Glutamatergic neuron (in vitro differentiated cells): ENCODE results near the gene TLR3. TPM values are rescaled to one million over a fixed set of nuclear protein-coding genes. Genes with fewer than 3 reads are reported as not detected.
A peak's percentile ranks its signal among the peaks of the same experiment; 100 is the strongest.

ENCODE experiments used
- DNase-seq: peaks from one replicate; pipeline ENCODE4 v3.0.0; 2022
- H3K27ac Mint-ChIP-seq: one replicate; pipeline ENCODE4 v1.8.0; 2020; ENCODE audit warnings: mild to moderate bottlenecking, mixed read lengths, inconsistent platforms; ENCODE audit not compliant: unreplicated experiment
- H3K27me3 Mint-ChIP-seq: one replicate; pipeline ENCODE4 v1.8.0; 2020; ENCODE audit warnings: mild to moderate bottlenecking, moderate library complexity, mixed read lengths, inconsistent platforms; ENCODE audit not compliant: unreplicated experiment
- H3K36me3 Mint-ChIP-seq: one replicate; pipeline ENCODE4 v1.8.0; 2020; ENCODE audit warnings: mild to moderate bottlenecking, mixed read lengths, inconsistent platforms; ENCODE audit not compliant: unreplicated experiment
- H3K4me1 Mint-ChIP-seq: one replicate; pipeline ENCODE4 v1.8.0; 2020; ENCODE audit warnings: mild to moderate bottlenecking, low read depth, mixed read lengths, inconsistent platforms; ENCODE audit not compliant: unreplicated experiment
- H3K4me3 Mint-ChIP-seq: one replicate; pipeline ENCODE4 v1.8.0; 2020; ENCODE audit warnings: mild to moderate bottlenecking, mixed read lengths, inconsistent platforms; ENCODE audit not compliant: unreplicated experiment
- H3K9me3 Mint-ChIP-seq: one replicate; pipeline ENCODE4 v1.8.0; 2020; ENCODE audit warnings: mild to moderate bottlenecking, moderate library complexity, mixed read lengths, inconsistent platforms; ENCODE audit not compliant: unreplicated experiment
- total RNA-seq: library from RNA; stranded (reverse); fragmentation: NEBNext Ultra II Directional; extraction: Animal tissue kit (Norgen Biotek cat#: 25700); gene quantifications from one replicate; pipeline ENCODE4 v1.2.1, GENCODE V29; 2021; ENCODE audit not compliant: unreplicated experiment
- TF ChIP-seq, protein P1 (sequence below): fragments of 200-600 bp; sonication (generic); IDR thresholded peaks from one replicate; pipeline ENCODE4 v1.5.0; 2021; ENCODE audit not compliant: partially characterized antibody, unreplicated experiment

The TLR3 gene
- total RNA-seq, 1 donor from 2014 or later = not detected

- H3K27me3 Mint-ChIP-seq = peaks cover 2% of the 10 kb centered on the region
- TF ChIP-seq, protein P1, sequence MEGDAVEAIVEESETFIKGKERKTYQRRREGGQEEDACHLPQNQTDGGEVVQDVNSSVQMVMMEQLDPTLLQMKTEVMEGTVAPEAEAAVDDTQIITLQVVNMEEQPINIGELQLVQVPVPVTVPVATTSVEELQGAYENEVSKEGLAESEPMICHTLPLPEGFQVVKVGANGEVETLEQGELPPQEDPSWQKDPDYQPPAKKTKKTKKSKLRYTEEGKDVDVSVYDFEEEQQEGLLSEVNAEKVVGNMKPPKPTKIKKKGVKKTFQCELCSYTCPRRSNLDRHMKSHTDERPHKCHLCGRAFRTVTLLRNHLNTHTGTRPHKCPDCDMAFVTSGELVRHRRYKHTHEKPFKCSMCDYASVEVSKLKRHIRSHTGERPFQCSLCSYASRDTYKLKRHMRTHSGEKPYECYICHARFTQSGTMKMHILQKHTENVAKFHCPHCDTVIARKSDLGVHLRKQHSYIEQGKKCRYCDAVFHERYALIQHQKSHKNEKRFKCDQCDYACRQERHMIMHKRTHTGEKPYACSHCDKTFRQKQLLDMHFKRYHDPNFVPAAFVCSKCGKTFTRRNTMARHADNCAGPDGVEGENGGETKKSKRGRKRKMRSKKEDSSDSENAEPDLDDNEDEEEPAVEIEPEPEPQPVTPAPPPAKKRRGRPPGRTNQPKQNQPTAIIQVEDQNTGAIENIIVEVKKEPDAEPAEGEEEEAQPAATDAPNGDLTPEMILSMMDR = no peak
- no peak for DNase-seq
- H3K4me3 Mint-ChIP-seq = no peak overlapping the region
- no peak overlapping the region for H3K27ac Mint-ChIP-seq
- H3K36me3 Mint-ChIP-seq = no peaks in the 10 kb centered on the region
- no peaks in the 10 kb centered on the region for H3K4me1 Mint-ChIP-seq
- H3K9me3 Mint-ChIP-seq = no peaks in the 10 kb centered on the region
Measured at GRCh38 chr4:186132577-186133242, 63.8 kb downstream of the TLR3 start.

DNA sequence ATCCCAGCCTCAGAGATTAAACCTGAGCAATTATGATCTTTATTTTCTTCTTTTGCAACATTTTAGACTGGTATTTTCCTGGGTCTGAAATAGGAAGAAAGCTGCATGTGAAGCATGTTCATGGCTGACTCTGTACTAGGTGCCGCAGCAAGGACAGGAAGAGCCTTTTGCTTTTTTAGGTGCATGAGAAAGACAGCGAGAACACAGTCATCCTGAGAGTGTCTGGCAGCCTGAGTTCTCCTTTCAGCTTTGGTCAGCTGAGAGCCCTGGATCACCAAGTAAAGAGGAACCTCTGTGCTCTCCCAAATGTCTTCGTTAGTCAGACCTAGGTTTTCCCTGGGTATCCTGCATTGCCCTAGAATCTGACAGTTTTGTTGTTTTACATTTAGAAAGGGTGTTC, 65.3 kb downstream of the TLR3 start:
- Mint-ChIP-seq H3K4me1 (no peaks in the 10 kb centered on the region), H3K27me3 (peaks cover 2% of the 10 kb centered on the region), H3K4me3 (no peak overlapping the region), H3K9me3 (no peaks in the 10 kb centered on the region), H3K36me3 (no peaks in the 10 kb centered on the region), H3K27ac (no peak overlapping the region)
- TF ChIP-seq, protein P1 = no peak
- no peak for DNase-seq

- H3K36me3 Mint-ChIP-seq = no peaks in the 10 kb centered on the region
- peaks cover 2% of the 10 kb centered on the region for H3K27me3 Mint-ChIP-seq
- DNase-seq = no peak
- no peak overlapping the region for H3K27ac Mint-ChIP-seq
- H3K4me1 Mint-ChIP-seq = no peaks in the 10 kb centered on the region
- no peak overlapping the region for H3K4me3 Mint-ChIP-seq
- no peaks in the 10 kb centered on the region for H3K9me3 Mint-ChIP-seq
- TF ChIP-seq, protein P1 = no peak
Measured at GRCh38 chr4:186134861-186135260, 65.9 kb downstream of the TLR3 start.

DNA sequence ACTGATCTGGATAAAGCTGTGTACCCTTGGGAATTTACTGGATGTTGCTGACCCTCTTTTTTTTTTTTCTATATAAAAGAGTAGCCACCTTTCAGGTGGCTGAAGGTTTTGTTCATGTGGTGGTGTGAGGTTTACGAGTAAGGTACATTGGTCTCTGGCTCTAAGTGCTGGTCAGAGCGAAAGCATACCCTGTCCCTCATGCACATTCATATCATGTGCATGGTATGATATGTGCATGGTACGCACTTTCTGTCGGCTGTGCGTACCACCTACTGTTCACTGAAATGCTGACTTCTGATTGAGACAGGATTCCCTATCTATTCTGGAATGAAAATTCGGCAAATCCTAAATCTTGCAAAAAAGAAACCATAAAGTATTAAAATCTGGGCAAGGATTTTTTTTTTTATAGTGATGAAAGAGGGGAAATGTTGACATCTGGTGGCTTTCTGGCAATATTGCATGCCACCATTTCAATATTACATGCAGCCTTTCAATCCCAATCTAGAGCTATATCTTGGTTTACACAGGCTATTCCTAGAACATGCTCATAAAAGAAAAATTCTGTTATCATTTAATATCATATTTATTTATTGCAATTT, 68.3 kb downstream of the TLR3 start:
- TF ChIP-seq, protein P1 = peak; percentile 53
- H3K9me3 Mint-ChIP-seq = no peaks in the 10 kb centered on the region
- no peak overlapping the region for H3K27ac Mint-ChIP-seq
- H3K27me3 Mint-ChIP-seq = peaks cover 2% of the 10 kb centered on the region
- no peaks in the 10 kb centered on the region for H3K4me1 Mint-ChIP-seq
- DNase-seq = no peak
- H3K4me3 Mint-ChIP-seq = no peak overlapping the region
- no peaks in the 10 kb centered on the region for H3K36me3 Mint-ChIP-seq

Other genes with a start within 250 kb of the TLR3 start
- 6.8 TPM for gene FAM149A, start 35.5 kb downstream of the TLR3 start, total RNA-seq
- 10.0 TPM for gene CYP4V2, start 122.4 kb downstream of the TLR3 start, total RNA-seq
- gene KLKB1, start 158.4 kb downstream of the TLR3 start, total RNA-seq = 0.29 TPM
- not detected for gene F11, start 197.0 kb downstream of the TLR3 start, total RNA-seq